Kidney epithelial cell (primary cell): ENCODE data around the gene SNX19. TPM values are rescaled to one million over a fixed set of nuclear protein-coding genes. Genes with fewer than 3 reads are reported as not detected.

Experiments
- DNase-seq: peaks from one replicate; pipeline ENCODE4 v3.0.0-alpha.2; 2010; ENCODE audit warnings: low read depth
- H3K27me3 ChIP-seq: 2 replicates; pipeline ENCODE4 v1.6.0; 2011; ENCODE audit warnings: low read length; ENCODE audit not compliant: control insufficient read depth, insufficient read depth
- H3K36me3 ChIP-seq: 2 replicates; pipeline ENCODE4 v1.5.1; 2011; ENCODE audit warnings: low read length; ENCODE audit not compliant: control insufficient read depth, insufficient read depth
- H3K4me3 ChIP-seq: 2 replicates; pipeline ENCODE4 v1.5.1; 2011; ENCODE audit warnings: low read depth, mild to moderate bottlenecking, control low read depth, low read length
- CTCF ChIP-seq: IDR thresholded peaks from 2 replicates; pipeline ENCODE4 v1.5.1; 2011; ENCODE audit warnings: mild to moderate bottlenecking, moderate library complexity, low read length, control low read depth, inconsistent platforms; ENCODE audit not compliant: insufficient read depth, poor library complexity, severe bottlenecking
- total RNA-seq: library from RNA; depleted of rRNA; stranded (reverse); fragments of >200 nt; gene quantifications from 2 replicates; pipeline ENCODE4 v1.2.3, GENCODE V29; 2015

The SNX19 gene
- total RNA-seq, 1 donor from 2014 or later, result 96.1 TPM

- Histone ChIP-seq H3K36me3 (no peaks in the 10 kb centered on the region), H3K27me3 (no peaks in the 10 kb centered on the region), H3K4me3 (no peak overlapping the region)
- DNase-seq, result no peak
- no peak for TF ChIP-seq CTCF
These were observed 63.7 kb downstream of the SNX19 start for GRCh38 chr11:130852589-130852988.

- no peaks in the 10 kb centered on the region for H3K36me3 ChIP-seq
- TF ChIP-seq CTCF, result no peak
- no peak for DNase-seq
- no peaks in the 10 kb centered on the region for H3K27me3 ChIP-seq
- H3K4me3 ChIP-seq, result no peak overlapping the region
These were observed 65.9 kb downstream of the SNX19 start for GRCh38 chr11:130850185-130850944.

GRCh38 chr11:130849215-130849568, 67.1 kb downstream of the SNX19 start:
- Histone ChIP-seq H3K36me3 (no peaks in the 10 kb centered on the region), H3K27me3 (no peaks in the 10 kb centered on the region), H3K4me3 (no peak overlapping the region)
- TF ChIP-seq CTCF, result no peak
- no peak for DNase-seq

GRCh38 chr11:130848361-130849214, 67.7 kb downstream of the SNX19 start:
- Histone ChIP-seq H3K4me3 (no peak overlapping the region), H3K36me3 (no peaks in the 10 kb centered on the region), H3K27me3 (no peaks in the 10 kb centered on the region)
- DNase-seq, result no peak
- no peak for TF ChIP-seq CTCF

GRCh38 chr11:130847517-130847916, 68.8 kb downstream of the SNX19 start:
- Histone ChIP-seq H3K4me3 (no peak overlapping the region), H3K36me3 (no peaks in the 10 kb centered on the region), H3K27me3 (no peaks in the 10 kb centered on the region)
- peak; percentile 86 for DNase-seq
- no peak for TF ChIP-seq CTCF
